ENCODE results near the gene SCARF2. TPM values are rescaled to one million over a fixed set of nuclear protein-coding genes. Genes with fewer than 3 reads are reported as not detected.

Gene SCARF2
- total and polyA plus RNA-seq, 12 donors, result 1.8 to 5.3 (median 3.3) TPM

GRCh38 chr22:20408891-20409290 lies 28.7 kb downstream of the SCARF2 start:
- ATAC-seq, result no peak
- intact Hi-C loops (cut with DNase I), result no loop called here

GRCh38 chr22:20407829-20408228 lies 29.8 kb downstream of the SCARF2 start:
- 80 to 89% methylated on average over 3 of the region's 3 CpGs for WGBS, 2 donors
- intact Hi-C loops (cut with DNase I), result no loop called here
- DNase-seq (no peak), ATAC-seq (no peak)
- H3K36me3 ChIP-seq, result peaks cover 0 to 51% (median 20%) of the 10 kb centered on the region in 9 donors
- no peaks in the 10 kb centered on the region for H3K27me3 ChIP-seq
- H3K27ac ChIP-seq, result no peak overlapping the region
- H3K4me3 ChIP-seq, result no peak overlapping the region
- no peaks in the 10 kb centered on the region for H3K4me1 ChIP-seq
- no peaks in the 10 kb centered on the region for H3K9me3 ChIP-seq
- no peak for TF ChIP-seq CTCF (IDR thresholded peaks at IDR 0.05)

More at GRCh38 chr22:20408891-20409290, 28.7 kb downstream of the SCARF2 start:
- peaks cover 0 to 42% (median 20%) of the 10 kb centered on the region in 9 donors for H3K36me3 ChIP-seq
- 93 to 95% methylated on average over 4 of the region's 4 CpGs for WGBS, 2 donors
- H3K4me1 ChIP-seq, result no peaks in the 10 kb centered on the region
- no peak for TF ChIP-seq CTCF (IDR thresholded peaks at IDR 0.05)
- no peak overlapping the region for H3K4me3 ChIP-seq
- H3K9me3 ChIP-seq, result no peaks in the 10 kb centered on the region
- H3K27me3 ChIP-seq, result no peaks in the 10 kb centered on the region
- no peak for DNase-seq
- no peak overlapping the region for H3K27ac ChIP-seq

- Histone ChIP-seq H3K4me3 (no peak overlapping the region), H3K27ac (no peak overlapping the region), H3K4me1 (no peaks in the 10 kb centered on the region), H3K36me3 (peaks cover 0 to 53% (median 20%) of the 10 kb centered on the region in 9 donors), H3K9me3 (no peaks in the 10 kb centered on the region), H3K27me3 (no peaks in the 10 kb centered on the region)
- intact Hi-C loops (cut with DNase I), result no loop called here
- DNase-seq, result no peak
- 94 to 95% methylated on average over 13 of the region's 13 CpGs for WGBS, 2 donors
- no peak for TF ChIP-seq CTCF (IDR thresholded peaks at IDR 0.05)
- ATAC-seq, result no peak
Measured at GRCh38 chr22:20406686-20407408, 30.8 kb downstream of the SCARF2 start.

GRCh38 chr22:20405931-20406685 lies 31.5 kb downstream of the SCARF2 start:
- Histone ChIP-seq H3K4me3 (no peak overlapping the region), H3K9me3 (no peaks in the 10 kb centered on the region), H3K27me3 (no peaks in the 10 kb centered on the region), H3K27ac (no peak overlapping the region), H3K36me3 (peaks cover 0 to 59% (median 20%) of the 10 kb centered on the region in 9 donors), H3K4me1 (no peaks in the 10 kb centered on the region)
- WGBS, 2 donors, result 96 to 97% methylated on average over 62 of the region's 62 CpGs
- intact Hi-C loops (cut with DNase I), result no loop called here
- DNase-seq, result no peak
- ATAC-seq, result peak in 2 of 8 donors; percentile 25 to 52
- TF ChIP-seq CTCF (IDR thresholded peaks at IDR 0.05), result no peak

Measured in heart right ventricle (tissue), 16 donors.